ENCODE data around the gene CALM3. TPM values are rescaled to one million over a fixed set of nuclear protein-coding genes. Genes with fewer than 3 reads are reported as not detected.

CALM3 gene
- polyA plus RNA-seq, 1 of the 3 experiments (the other 2 are of a cell fraction) = 495 TPM

- Histone ChIP-seq H3K4me1 (ENCODE audit: control insufficient read depth in 1 of 2, insufficient read depth in 2 of 2, low read depth in 1 of 2, low read length in 1 of 2) (peaks cover 19 to 48% of the 10 kb centered on the region in 2 experiments), H3K27me3 (ENCODE audit: insufficient read depth) (no peaks in the 10 kb centered on the region), H3K9me3 (no peaks in the 10 kb centered on the region), H3K4me3 (ENCODE audit: low read depth in 2 of 2, low read length in 1 of 2) (no peak overlapping the region), H3F3A (replicated peaks; ENCODE audit: insufficient read depth) (no peaks in the 10 kb centered on the region), H3K4me2 (no peak overlapping the region), H3K9ac (no peak overlapping the region), H3K9me2 (no peaks in the 10 kb centered on the region), H3K27ac (ENCODE audit: low read depth in 2 of 2, low read length in 1 of 2) (peak overlapping the region in 1 of 2 experiments; percentile 39; a peak in 1 of 4 replicates), H2AFZ (ENCODE audit: low read depth) (no peak overlapping the region), H4K20me1 (ENCODE audit: insufficient read depth) (peaks cover 40% of the 10 kb centered on the region), H3K79me2 (ENCODE audit: insufficient read depth) (peaks cover 57% of the 10 kb centered on the region), H3K36me3 (replicated peaks in 1 of 2; ENCODE audit: control insufficient read depth in 1 of 2, insufficient read depth in 2 of 2, low read length in 1 of 2) (peaks cover 19 to 53% of the 10 kb centered on the region in 2 experiments)
- 98% methylated on average over 10 of the region's 11 CpGs for WGBS (ENCODE audit: low lambda C conversion rate)
- TF ChIP-seq ELF1 (IDR thresholded peaks at IDR 0.05) = no peak
- TF ChIP-seq, protein P1, sequence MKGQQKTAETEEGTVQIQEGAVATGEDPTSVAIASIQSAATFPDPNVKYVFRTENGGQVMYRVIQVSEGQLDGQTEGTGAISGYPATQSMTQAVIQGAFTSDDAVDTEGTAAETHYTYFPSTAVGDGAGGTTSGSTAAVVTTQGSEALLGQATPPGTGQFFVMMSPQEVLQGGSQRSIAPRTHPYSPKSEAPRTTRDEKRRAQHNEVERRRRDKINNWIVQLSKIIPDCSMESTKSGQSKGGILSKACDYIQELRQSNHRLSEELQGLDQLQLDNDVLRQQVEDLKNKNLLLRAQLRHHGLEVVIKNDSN (IDR thresholded peaks at IDR 0.05; ENCODE audit: borderline replicate concordance, low read depth) = no peak
- TF ChIP-seq POLR2AphosphoS5 (IDR thresholded peaks at IDR 0.05; ENCODE audit: low read depth, low read length) = no peak
- TF ChIP-seq RFX5 (IDR thresholded peaks at IDR 0.05; ENCODE audit: low read length) = no peak
- TF ChIP-seq SIN3A (IDR thresholded peaks at IDR 0.05; ENCODE audit: borderline replicate concordance, low read depth, low read length) = no peak
- no peak for TF ChIP-seq USF2 (IDR thresholded peaks at IDR 0.05; ENCODE audit: borderline replicate concordance, low read depth, low read length)
- TF ChIP-seq CTCF (IDR thresholded peaks at IDR 0.05) = no peak
- no peak for TF ChIP-seq MEF2A (IDR thresholded peaks at IDR 0.05; ENCODE audit: borderline replicate concordance, low read depth)
- TF ChIP-seq FOXJ3 (CRISPR knock-in tag; IDR thresholded peaks at IDR 0.05) = no peak
- no peak for TF ChIP-seq FOSL2 (IDR thresholded peaks at IDR 0.05; ENCODE audit: borderline replicate concordance, low read depth)
- TF ChIP-seq, protein P2, sequence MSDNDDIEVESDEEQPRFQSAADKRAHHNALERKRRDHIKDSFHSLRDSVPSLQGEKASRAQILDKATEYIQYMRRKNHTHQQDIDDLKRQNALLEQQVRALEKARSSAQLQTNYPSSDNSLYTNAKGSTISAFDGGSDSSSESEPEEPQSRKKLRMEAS (IDR thresholded peaks at IDR 0.05; ENCODE audit: low read depth) = no peak
- POLR2A ChIA-PET = interaction anchor here (0.9 to 1.4 kb wide), 2 partner anchors 14 to 16 kb away, joined by 3 read pairs; no protein-coding TSS in a partner anchor
- DNase-seq = no peak
- CTCF ChIA-PET = interaction anchor here (0.6 to 23.7 kb wide), 6 partner anchors 10 to 385 kb away, joined by 3 to 471 read pairs (median 4); partner anchors contain the start of gene DACT3
Measured at GRCh38 chr19:46606019-46606418, 4.9 kb downstream of the CALM3 start.

GRCh38 chr19:46606681-46607447 is 5.7 kb downstream of the CALM3 start:
- no peaks in the 10 kb centered on the region for H3K9me3 ChIP-seq
- H3F3A ChIP-seq (replicated peaks; ENCODE audit: insufficient read depth) = no peaks in the 10 kb centered on the region
- no peak overlapping the region for H3K9ac ChIP-seq
- H3K27me3 ChIP-seq (ENCODE audit: insufficient read depth) = no peaks in the 10 kb centered on the region
- no peak overlapping the region for H3K4me2 ChIP-seq
- peak; percentile 4 for DNase-seq
- no peak overlapping the region for H2AFZ ChIP-seq (ENCODE audit: low read depth)
- no peak overlapping the region for H3K4me3 ChIP-seq (ENCODE audit: low read depth in 2 of 2, low read length in 1 of 2)
- peaks cover 50% of the 10 kb centered on the region for H3K79me2 ChIP-seq (ENCODE audit: insufficient read depth)
- peaks cover 19 to 53% of the 10 kb centered on the region in 2 experiments for H3K36me3 ChIP-seq (replicated peaks in 1 of 2; ENCODE audit: control insufficient read depth in 1 of 2, insufficient read depth in 2 of 2, low read length in 1 of 2)
- CTCF ChIA-PET = interaction anchor here (0.6 to 23.7 kb wide), 7 partner anchors 9 to 384 kb away, joined by 3 to 471 read pairs (median 4); partner anchors contain the start of gene DACT3
- peaks cover 19 to 48% of the 10 kb centered on the region in 2 experiments for H3K4me1 ChIP-seq (ENCODE audit: control insufficient read depth in 1 of 2, insufficient read depth in 2 of 2, low read depth in 1 of 2, low read length in 1 of 2)
- POLR2A ChIA-PET = interaction anchor here (0.9 to 2.7 kb wide), 3 partner anchors 13 to 24 kb away, joined by 3 to 8 read pairs (median 3); no protein-coding TSS in a partner anchor
- WGBS (ENCODE audit: low lambda C conversion rate) = 89% methylated on average over 8 of the region's 12 CpGs
- H3K27ac ChIP-seq (ENCODE audit: low read depth in 2 of 2, low read length in 1 of 2) = no peak overlapping the region; a peak in 1 of 4 replicates
- peaks cover 40% of the 10 kb centered on the region for H4K20me1 ChIP-seq (ENCODE audit: insufficient read depth)
- TF ChIP-seq ELF1 (IDR thresholded peaks at IDR 0.05) (no peak), RXRA (IDR thresholded peaks at IDR 0.05; ENCODE audit: borderline replicate concordance, low read depth) (no peak), USF2 (IDR thresholded peaks at IDR 0.05; ENCODE audit: borderline replicate concordance, low read depth, low read length) (no peak), CTCF (IDR thresholded peaks at IDR 0.05) (no peak), NFIC (IDR thresholded peaks at IDR 0.05; ENCODE audit: borderline replicate concordance) (no peak), TCF12 (IDR thresholded peaks at IDR 0.05) (no peak), FOXJ3 (CRISPR knock-in tag; IDR thresholded peaks at IDR 0.05) (no peak), RCOR1 (IDR thresholded peaks at IDR 0.05; ENCODE audit: low read length) (no peak)
- H3K9me2 ChIP-seq = no peaks in the 10 kb centered on the region
